SU-DHL-6 (cell line): ENCODE results near the gene RNF157.

ENCODE experiments used
- H2AFZ ChIP-seq: fragments of 200-600 bp; sonication (generic); 2 replicates; pipeline ENCODE4 v1.6.1; 2014; ENCODE audit warnings: low read depth, mild to moderate bottlenecking, moderate library complexity, mixed read lengths, antibody characterized with exemption, low read length; ENCODE audit not compliant: severe bottlenecking
- H3F3A ChIP-seq: fragments of 200-600 bp; shearing (Covaris generic); 2 replicates; pipeline ENCODE4 v1.6.0; 2016; ENCODE audit warnings: antibody characterized with exemption, mild to moderate bottlenecking; ENCODE audit not compliant: insufficient read depth
- H3K27ac ChIP-seq: fragments of 200-600 bp; sonication (generic); 2 replicates; pipeline ENCODE4 v1.5.1; 2016; ENCODE audit warnings: low read depth, mild to moderate bottlenecking, low read length, moderate library complexity, mixed read lengths
- H3K27me3 ChIP-seq: fragments of 200-600 bp; sonication (generic), shearing (Covaris generic); 2 replicates; pipeline ENCODE4 v1.6.0; 2014; ENCODE audit warnings: mild to moderate bottlenecking, low read length
- H3K36me3 ChIP-seq: fragments of 200-600 bp; sonication (generic); 2 replicates; pipeline ENCODE4 v1.6.1; 2014; ENCODE audit warnings: mild to moderate bottlenecking, low read length, mixed read lengths
- H3K4me2 ChIP-seq: fragments of 300-600, 200-600 bp; shearing (Covaris generic), sonication (generic); 2 replicates; pipeline ENCODE4 v1.6.0; 2014; ENCODE audit warnings: low read length, low read depth, mild to moderate bottlenecking; ENCODE audit not compliant: poor library complexity, severe bottlenecking
- H3K4me3 ChIP-seq: fragments of 200-600 bp; sonication (generic); 2 replicates; pipeline ENCODE4 v1.5.1; 2014; ENCODE audit warnings: antibody characterized with exemption, low read length, mild to moderate bottlenecking, mixed read lengths; ENCODE audit not compliant: insufficient read depth, poor library complexity, severe bottlenecking
- H3K79me2 ChIP-seq: fragments of 200-600 bp; sonication (generic); 2 replicates; pipeline ENCODE4 v1.6.1; 2014; ENCODE audit warnings: mild to moderate bottlenecking, low read length, moderate library complexity; ENCODE audit not compliant: insufficient read depth
- H3K9ac ChIP-seq: fragments of 200-600 bp; sonication (generic); 2 replicates; pipeline ENCODE4 v1.7.0; 2014; ENCODE audit warnings: mild to moderate bottlenecking, low read length
- H3K9me2 ChIP-seq: fragments of 200-600 bp; sonication (generic); replicated peaks from 2 replicates; pipeline ENCODE4 v1.6.1; 2014; ENCODE audit warnings: low read length; ENCODE audit not compliant: insufficient read depth
- H3K9me3 ChIP-seq: fragments of 200-600 bp; sonication (generic); 2 replicates; pipeline ENCODE4 v1.6.1; 2014; ENCODE audit warnings: low read length, mixed read lengths; ENCODE audit not compliant: insufficient read depth
- H4K20me1 ChIP-seq: fragments of 200-600 bp; sonication (generic); 2 replicates; pipeline ENCODE4 v1.6.1; 2014; ENCODE audit warnings: low read depth, mild to moderate bottlenecking, antibody characterized with exemption, low read length, moderate library complexity, mixed read lengths
- EZH2phosphoT487 ChIP-seq: fragments of 200-600 bp; sonication (generic), shearing (Covaris generic); conservative IDR thresholded peaks from 2 replicates; pipeline ENCODE4 v1.6.1; 2018; ENCODE audit warnings: mild to moderate bottlenecking, antibody characterized with exemption, low read length, moderate library complexity, mixed read lengths
- TF ChIP-seq, protein P1 (sequence below): fragments of 200-600 bp; sonication (generic); IDR thresholded peaks from one replicate; pipeline ENCODE4 v1.5.1; 2017; ENCODE audit warnings: antibody characterized with exemption, mild to moderate bottlenecking, low read length, moderate library complexity; ENCODE audit not compliant: insufficient read depth, poor library complexity, severe bottlenecking

Gene RNF157

GRCh38 chr17:76178124-76178523 is 62.2 kb downstream of the RNF157 start:
- no peaks in the 10 kb centered on the region for H3F3A ChIP-seq
- no peaks in the 10 kb centered on the region for H3K9me3 ChIP-seq
- H2AFZ ChIP-seq: no peak overlapping the region
- H4K20me1 ChIP-seq: no peaks in the 10 kb centered on the region
- no peak for TF ChIP-seq EZH2phosphoT487
- TF ChIP-seq, protein P1, sequence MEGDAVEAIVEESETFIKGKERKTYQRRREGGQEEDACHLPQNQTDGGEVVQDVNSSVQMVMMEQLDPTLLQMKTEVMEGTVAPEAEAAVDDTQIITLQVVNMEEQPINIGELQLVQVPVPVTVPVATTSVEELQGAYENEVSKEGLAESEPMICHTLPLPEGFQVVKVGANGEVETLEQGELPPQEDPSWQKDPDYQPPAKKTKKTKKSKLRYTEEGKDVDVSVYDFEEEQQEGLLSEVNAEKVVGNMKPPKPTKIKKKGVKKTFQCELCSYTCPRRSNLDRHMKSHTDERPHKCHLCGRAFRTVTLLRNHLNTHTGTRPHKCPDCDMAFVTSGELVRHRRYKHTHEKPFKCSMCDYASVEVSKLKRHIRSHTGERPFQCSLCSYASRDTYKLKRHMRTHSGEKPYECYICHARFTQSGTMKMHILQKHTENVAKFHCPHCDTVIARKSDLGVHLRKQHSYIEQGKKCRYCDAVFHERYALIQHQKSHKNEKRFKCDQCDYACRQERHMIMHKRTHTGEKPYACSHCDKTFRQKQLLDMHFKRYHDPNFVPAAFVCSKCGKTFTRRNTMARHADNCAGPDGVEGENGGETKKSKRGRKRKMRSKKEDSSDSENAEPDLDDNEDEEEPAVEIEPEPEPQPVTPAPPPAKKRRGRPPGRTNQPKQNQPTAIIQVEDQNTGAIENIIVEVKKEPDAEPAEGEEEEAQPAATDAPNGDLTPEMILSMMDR: no peak
- no peaks in the 10 kb centered on the region for H3K36me3 ChIP-seq
- H3K9ac ChIP-seq: no peak overlapping the region
- H3K79me2 ChIP-seq: no peaks in the 10 kb centered on the region
- H3K27ac ChIP-seq: no peak overlapping the region
- no peaks in the 10 kb centered on the region for H3K9me2 ChIP-seq
- H3K27me3 ChIP-seq: no peaks in the 10 kb centered on the region
- H3K4me2 ChIP-seq: no peak overlapping the region
- H3K4me3 ChIP-seq: no peak overlapping the region

GRCh38 chr17:76176701-76177574 is 63.4 kb downstream of the RNF157 start:
- Histone ChIP-seq H3K4me3 (no peak overlapping the region), H3K9ac (no peak overlapping the region), H3K9me3 (no peaks in the 10 kb centered on the region), H3K27ac (no peak overlapping the region), H3K36me3 (no peaks in the 10 kb centered on the region), H3K9me2 (no peaks in the 10 kb centered on the region), H3K27me3 (no peaks in the 10 kb centered on the region), H4K20me1 (no peaks in the 10 kb centered on the region), H2AFZ (no peak overlapping the region), H3F3A (no peaks in the 10 kb centered on the region), H3K4me2 (no peak overlapping the region), H3K79me2 (no peaks in the 10 kb centered on the region)
- TF ChIP-seq, protein P1: no peak
- no peak for TF ChIP-seq EZH2phosphoT487

DNA sequence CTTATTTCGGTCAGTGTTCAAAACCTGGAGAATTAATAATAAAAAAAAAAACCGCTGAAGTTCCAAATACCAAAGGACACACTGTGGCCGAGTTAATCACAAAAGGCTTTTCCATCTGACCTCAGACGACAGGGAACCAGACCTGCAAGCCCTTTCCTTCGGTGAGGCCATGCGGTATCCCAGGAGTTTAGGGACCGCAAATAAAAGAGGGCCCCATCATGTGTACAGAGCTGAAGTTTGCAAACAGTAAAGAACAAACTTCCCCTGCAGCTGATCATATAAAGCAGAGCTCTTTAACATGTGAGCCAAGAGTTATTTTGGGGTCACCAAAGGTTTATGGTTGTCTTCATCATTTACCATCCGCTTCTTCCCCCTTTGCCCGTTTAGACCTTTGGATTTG is 66.3 kb downstream of the RNF157 start:
- H4K20me1 ChIP-seq: no peaks in the 10 kb centered on the region
- no peaks in the 10 kb centered on the region for H3K9me3 ChIP-seq
- no peaks in the 10 kb centered on the region for H3K27me3 ChIP-seq
- H2AFZ ChIP-seq: no peak overlapping the region
- H3K9ac ChIP-seq: no peak overlapping the region
- H3K4me2 ChIP-seq: no peak overlapping the region
- TF ChIP-seq, protein P1: no peak
- no peak for TF ChIP-seq EZH2phosphoT487
- no peaks in the 10 kb centered on the region for H3K79me2 ChIP-seq
- no peak overlapping the region for H3K4me3 ChIP-seq
- H3K27ac ChIP-seq: no peak overlapping the region
- H3F3A ChIP-seq: no peaks in the 10 kb centered on the region
- no peaks in the 10 kb centered on the region for H3K36me3 ChIP-seq
- no peaks in the 10 kb centered on the region for H3K9me2 ChIP-seq
